HG02885 (cell line): ENCODE measurements around the gene MPIG6B.
A peak's percentile ranks its signal among the peaks of the same experiment; 100 is the strongest.

Source experiments
- ATAC-seq: cut with Tn5 transposase; IDR thresholded peaks from one replicate; pipeline ENCODE4 v1.9.1; 2021; ENCODE audit warnings: mild to moderate bottlenecking; ENCODE audit not compliant: unreplicated experiment, poor library complexity

Gene MPIG6B

GRCh38 chr6:31719001-31719400, 4.2 kb upstream of the MPIG6B start:
- no peak for ATAC-seq

- ATAC-seq, result no peak
These were observed 2.9 kb upstream of the MPIG6B start for GRCh38 chr6:31720196-31720770.

GRCh38 chr6:31721351-31722020, 1.7 kb upstream of the MPIG6B start, which contains the start of gene LY6G6C:
Gene LY6G6C (minus strand): TSS chr6:31721746. CDS start chr6:31721679, 67 bp downstream.
- no peak for ATAC-seq

GRCh38 chr6:31722173-31722572, 1.0 kb upstream of the MPIG6B start:
- no peak for ATAC-seq

- ATAC-seq, result no peak
These were observed 963 bp downstream of the MPIG6B start for GRCh38 chr6:31723980-31724691.

- no peak for ATAC-seq
These were observed 2.6 kb downstream of the MPIG6B start for GRCh38 chr6:31725502-31726350.

GRCh38 chr6:31727034-31727716, 4.0 kb downstream of the MPIG6B start:
- ATAC-seq, result peak; percentile 53

GRCh38 chr6:31727717-31728671, 4.8 kb downstream of the MPIG6B start:
- no peak for ATAC-seq

- ATAC-seq, result peak; percentile 15
These were observed 5.8 kb downstream of the MPIG6B start, which contains the start of gene DDAH2 for GRCh38 chr6:31728767-31729514. Gene DDAH2 (minus strand): TSS chr6:31729299. CDS start chr6:31729161, 138 bp downstream.

GRCh38 chr6:31729515-31729978, 6.4 kb downstream of the MPIG6B start:
- peak; percentile 45 for ATAC-seq

GRCh38 chr6:31729979-31730630, 6.9 kb downstream of the MPIG6B start:
- ATAC-seq, result peak; percentile 47

- ATAC-seq, result no peak
These were observed 7.5 kb downstream of the MPIG6B start for GRCh38 chr6:31730631-31731086.

GRCh38 chr6:31732029-31732428, 8.9 kb downstream of the MPIG6B start:
- no peak for ATAC-seq

- ATAC-seq, result no peak
These were observed 10.6 kb downstream of the MPIG6B start for GRCh38 chr6:31733734-31734133.

GRCh38 chr6:31734247-31734820, 11.2 kb downstream of the MPIG6B start:
- no peak for ATAC-seq

GRCh38 chr6:31734821-31735406, 11.7 kb downstream of the MPIG6B start:
- no peak for ATAC-seq
